HG02981 (cell line): ENCODE data around the gene LTBP3.
A peak's percentile ranks its signal among the peaks of the same experiment; 100 is the strongest.
"Not testable (repeated sequence)": the region's sequence is repeated elsewhere in the genome, so short reads cannot be mapped to it uniquely, and the experiment has no call there.

Experiments used
- ATAC-seq: cut with Tn5 transposase; IDR thresholded peaks from one replicate; pipeline ENCODE4 v1.9.1; 2021; ENCODE audit warnings: mild to moderate bottlenecking, moderate library complexity; ENCODE audit not compliant: unreplicated experiment

The LTBP3 gene

DNA sequence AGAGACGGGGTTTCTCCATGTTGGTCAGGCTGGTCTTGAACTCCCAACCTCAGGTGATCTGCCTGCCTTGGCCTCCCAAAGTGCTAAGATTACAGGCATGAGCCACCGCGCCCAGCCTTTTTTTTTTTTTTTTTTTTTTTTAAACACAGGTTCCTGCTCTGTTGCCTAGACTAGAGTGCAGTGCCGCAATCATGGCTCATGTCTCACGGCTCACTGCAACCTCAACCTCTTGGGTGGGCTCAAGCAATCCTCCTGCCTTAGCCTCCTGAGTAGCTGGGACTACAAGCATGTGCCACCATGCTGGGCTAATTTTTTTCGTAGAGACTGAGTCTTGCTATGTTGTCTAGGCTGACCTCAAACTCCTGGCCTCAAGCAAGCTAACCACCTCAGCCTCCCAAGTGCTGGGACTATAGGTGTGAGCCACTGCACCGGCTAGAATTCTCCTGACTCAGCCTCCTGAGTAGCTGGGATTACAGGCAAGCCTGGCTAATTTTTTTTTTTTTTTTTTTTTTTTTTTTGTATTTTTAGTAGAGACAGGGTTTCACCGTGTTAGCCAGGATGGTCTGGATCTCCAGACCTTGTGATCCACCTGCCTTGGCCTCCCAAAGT is 39.1 kb downstream of the LTBP3 start:
- ATAC-seq = not testable (repeated sequence)

DNA sequence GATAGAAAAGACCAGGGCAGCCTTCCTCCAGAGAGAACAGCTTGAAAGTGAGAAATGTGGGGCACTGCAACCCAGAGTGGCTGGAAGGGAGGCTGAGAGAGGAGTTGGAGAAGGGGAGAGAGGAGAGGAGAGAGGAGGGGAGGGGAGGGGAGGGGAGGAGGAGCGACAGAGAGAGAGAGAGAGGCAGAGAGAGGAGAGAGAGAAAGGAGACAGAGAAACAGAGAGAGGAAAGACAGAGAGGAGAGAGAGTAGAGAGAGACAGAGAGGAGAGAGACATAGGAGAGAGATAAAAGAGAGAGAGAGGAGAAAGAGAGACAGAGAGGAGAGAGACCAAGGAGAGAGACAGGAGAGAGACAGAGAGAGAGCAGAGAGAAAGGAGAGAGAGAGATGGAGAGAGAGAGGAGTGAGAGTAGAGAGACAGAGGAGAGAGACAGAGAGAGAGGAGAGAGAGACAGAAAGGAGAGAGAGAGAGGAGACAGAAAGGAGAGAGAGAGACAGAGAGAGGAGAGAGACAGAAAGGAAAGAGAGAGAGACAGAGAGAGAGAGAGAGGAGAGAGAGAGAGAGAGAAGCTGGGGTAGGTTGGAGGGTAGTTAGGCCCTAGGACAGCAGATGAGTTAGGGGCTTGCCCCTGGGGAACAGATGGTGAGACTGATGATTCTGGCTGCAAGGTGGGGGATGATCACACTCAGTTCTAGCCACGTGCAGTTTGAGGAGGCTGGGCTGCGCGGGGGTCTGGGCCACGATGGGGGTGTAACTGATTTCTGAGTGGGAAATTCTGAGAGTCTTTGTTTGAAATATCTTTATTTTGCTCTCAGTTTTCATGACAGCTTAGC is 41.8 kb downstream of the LTBP3 start:
- no peak for ATAC-seq

DNA sequence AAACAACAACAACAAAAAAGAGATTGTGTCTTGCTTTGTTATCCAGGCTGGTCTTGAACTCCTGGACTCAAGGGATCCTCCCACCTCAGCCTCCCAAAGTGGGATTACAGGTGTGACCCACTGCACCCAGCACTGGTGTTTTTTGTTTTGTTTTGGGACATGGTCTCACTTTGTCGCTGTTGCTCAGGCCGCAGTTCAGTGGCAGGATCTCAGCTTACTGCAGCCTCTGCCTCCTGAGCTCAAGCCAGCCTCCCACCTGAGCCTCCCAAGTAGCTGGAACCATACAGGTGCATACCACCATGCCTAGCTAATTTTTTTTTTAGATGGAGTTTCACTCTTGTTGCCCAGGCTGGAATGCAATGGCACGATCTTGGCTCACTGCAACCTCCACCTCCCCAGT is 45.8 kb downstream of the LTBP3 start:
- ATAC-seq = not testable (repeated sequence)

DNA sequence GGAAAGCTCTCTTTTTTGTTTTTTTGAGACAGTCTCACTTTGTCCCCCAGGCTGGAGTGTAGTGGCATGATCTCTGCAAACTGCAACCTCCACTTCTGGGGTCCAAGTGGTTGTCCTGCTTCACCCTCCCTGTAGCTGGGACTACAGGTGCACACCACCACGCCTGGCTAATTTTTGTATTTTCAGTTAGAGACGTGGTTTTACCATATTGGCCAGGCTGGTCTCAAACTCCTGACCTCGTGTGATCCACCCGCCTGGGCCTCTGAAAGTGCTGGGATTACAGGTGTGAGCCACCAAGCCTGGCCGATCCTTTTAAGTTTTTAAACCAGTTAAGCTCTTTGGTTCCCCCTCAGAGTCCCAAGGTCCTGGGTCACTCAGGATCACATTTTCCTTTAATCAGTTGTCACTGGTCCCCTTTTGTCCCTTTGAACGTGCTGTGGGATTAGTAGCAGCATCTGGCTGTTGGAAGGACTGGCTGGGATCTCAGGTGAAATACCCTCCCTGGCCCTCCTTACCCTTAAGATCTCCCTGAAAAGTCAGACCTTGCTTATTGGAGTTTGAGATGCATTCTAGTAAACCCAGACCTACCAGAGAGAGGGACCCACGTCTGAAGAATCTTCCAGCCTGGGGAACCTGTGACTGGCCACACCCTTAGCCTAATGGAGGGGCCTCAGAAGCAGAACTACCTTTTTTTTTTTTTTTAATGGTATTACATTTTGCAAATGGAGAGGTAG is 51.2 kb downstream of the LTBP3 start:
- peak; percentile 16 for ATAC-seq

GRCh38 chr11:65506290-65506771 is 51.8 kb downstream of the LTBP3 start:
- ATAC-seq = no peak

GRCh38 chr11:65505466-65506289 is 52.5 kb downstream of the LTBP3 start:
- ATAC-seq = no peak

DNA sequence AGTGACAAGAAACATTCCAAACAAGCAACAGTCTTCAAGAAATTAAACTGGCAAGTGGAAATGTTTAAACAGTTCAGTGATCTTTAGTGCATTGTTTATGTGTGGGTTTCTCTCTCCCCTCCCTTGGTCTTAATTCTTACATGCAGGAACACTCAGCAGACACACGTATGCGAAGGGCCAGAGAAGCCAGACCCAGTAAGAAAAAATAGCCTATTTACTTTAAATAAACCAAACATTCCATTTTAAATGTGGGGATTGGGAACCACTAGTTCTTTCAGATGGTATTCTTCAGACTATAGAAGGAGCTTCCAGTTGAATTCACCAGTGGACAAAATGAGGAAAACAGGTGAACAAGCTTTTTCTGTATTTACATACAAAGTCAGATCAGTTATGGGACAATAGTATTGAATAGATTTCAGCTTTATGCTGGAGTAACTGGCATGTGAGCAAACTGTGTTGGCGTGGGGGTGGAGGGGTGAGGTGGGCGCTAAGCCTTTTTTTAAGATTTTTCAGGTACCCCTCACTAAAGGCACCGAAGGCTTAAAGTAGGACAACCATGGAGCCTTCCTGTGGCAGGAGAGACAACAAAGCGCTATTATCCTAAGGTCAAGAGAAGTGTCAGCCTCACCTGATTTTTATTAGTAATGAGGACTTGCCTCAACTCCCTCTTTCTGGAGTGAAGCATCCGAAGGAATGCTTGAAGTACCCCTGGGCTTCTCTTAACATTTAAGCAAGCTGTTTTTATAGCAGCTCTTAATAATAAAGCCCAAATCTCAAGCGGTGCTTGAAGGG is 53.3 kb downstream of the LTBP3 start:
- ATAC-seq = no peak

DNA sequence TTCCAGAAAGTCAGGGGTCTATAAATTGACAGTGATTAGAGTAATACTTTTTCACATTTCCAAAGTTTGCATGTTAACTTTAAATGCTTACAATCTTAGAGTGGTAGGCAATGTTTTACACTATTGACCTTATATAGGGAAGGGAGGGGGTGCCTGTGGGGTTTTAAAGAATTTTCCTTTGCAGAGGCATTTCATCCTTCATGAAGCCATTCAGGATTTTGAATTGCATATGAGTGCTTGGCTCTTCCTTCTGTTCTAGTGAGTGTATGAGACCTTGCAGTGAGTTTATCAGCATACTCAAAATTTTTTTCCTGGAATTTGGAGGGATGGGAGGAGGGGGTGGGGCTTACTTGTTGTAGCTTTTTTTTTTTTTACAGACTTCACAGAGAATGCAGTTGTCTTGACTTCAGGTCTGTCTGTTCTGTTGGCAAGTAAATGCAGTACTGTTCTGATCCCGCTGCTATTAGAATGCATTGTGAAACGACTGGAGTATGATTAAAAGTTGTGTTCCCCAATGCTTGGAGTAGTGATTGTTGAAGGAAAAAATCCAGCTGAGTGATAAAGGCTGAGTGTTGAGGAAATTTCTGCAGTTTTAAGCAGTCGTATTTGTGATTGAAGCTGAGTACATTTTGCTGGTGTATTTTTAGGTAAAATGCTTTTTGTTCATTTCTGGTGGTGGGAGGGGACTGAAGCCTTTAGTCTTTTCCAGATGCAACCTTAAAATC is 54.0 kb downstream of the LTBP3 start:
- ATAC-seq = no peak

- ATAC-seq = no peak
Observed at GRCh38 chr11:65503368-65503948, 54.7 kb downstream of the LTBP3 start.

DNA sequence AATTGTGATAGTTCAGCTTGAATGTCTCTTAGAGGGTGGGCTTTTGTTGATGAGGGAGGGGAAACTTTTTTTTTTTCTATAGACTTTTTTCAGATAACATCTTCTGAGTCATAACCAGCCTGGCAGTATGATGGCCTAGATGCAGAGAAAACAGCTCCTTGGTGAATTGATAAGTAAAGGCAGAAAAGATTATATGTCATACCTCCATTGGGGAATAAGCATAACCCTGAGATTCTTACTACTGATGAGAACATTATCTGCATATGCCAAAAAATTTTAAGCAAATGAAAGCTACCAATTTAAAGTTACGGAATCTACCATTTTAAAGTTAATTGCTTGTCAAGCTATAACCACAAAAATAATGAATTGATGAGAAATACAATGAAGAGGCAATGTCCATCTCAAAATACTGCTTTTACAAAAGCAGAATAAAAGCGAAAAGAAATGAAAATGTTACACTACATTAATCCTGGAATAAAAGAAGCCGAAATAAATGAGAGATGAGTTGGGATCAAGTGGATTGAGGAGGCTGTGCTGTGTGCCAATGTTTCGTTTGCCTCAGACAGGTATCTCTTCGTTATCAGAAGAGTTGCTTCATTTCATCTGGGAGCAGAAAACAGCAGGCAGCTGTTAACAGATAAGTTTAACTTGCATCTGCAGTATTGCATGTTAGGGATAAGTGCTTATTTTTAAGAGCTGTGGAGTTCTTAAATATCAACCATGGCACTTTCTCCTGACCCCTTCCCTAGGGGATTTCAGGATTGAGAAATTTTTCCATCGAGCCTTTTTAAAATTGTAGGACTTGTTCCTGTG is 55.4 kb downstream of the LTBP3 start:
- ATAC-seq = no peak

DNA sequence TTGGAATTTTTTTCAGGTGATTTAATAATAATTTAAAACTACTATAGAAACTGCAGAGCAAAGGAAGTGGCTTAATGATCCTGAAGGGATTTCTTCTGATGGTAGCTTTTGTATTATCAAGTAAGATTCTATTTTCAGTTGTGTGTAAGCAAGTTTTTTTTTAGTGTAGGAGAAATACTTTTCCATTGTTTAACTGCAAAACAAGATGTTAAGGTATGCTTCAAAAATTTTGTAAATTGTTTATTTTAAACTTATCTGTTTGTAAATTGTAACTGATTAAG is 55.9 kb downstream of the LTBP3 start:
- no peak for ATAC-seq

GRCh38 chr11:65501472-65502273 is 56.5 kb downstream of the LTBP3 start:
- no peak for ATAC-seq

DNA sequence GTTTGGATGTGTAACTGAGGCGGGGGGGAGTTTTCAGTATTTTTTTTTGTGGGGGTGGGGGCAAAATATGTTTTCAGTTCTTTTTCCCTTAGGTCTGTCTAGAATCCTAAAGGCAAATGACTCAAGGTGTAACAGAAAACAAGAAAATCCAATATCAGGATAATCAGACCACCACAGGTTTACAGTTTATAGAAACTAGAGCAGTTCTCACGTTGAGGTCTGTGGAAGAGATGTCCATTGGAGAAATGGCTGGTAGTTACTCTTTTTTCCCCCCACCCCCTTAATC is 57.0 kb downstream of the LTBP3 start:
- ATAC-seq = no peak

DNA sequence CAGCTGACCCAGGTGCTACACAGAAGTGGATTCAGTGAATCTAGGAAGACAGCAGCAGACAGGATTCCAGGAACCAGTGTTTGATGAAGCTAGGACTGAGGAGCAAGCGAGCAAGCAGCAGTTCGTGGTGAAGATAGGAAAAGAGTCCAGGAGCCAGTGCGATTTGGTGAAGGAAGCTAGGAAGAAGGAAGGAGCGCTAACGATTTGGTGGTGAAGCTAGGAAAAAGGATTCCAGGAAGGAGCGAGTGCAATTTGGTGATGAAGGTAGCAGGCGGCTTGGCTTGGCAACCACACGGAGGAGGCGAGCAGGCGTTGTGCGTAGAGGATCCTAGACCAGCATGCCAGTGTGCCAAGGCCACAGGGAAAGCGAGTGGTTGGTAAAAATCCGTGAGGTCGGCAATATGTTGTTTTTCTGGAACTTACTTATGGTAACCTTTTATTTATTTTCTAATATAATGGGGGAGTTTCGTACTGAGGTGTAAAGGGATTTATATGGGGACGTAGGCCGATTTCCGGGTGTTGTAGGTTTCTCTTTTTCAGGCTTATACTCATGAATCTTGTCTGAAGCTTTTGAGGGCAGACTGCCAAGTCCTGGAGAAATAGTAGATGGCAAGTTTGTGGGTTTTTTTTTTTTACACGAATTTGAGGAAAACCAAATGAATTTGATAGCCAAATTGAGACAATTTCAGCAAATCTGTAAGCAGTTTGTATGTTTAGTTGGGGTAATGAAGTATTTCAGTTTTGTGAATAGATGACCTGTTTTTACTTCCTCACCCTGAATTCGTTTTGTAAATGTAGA is 57.6 kb downstream of the LTBP3 start:
- no peak for ATAC-seq

DNA sequence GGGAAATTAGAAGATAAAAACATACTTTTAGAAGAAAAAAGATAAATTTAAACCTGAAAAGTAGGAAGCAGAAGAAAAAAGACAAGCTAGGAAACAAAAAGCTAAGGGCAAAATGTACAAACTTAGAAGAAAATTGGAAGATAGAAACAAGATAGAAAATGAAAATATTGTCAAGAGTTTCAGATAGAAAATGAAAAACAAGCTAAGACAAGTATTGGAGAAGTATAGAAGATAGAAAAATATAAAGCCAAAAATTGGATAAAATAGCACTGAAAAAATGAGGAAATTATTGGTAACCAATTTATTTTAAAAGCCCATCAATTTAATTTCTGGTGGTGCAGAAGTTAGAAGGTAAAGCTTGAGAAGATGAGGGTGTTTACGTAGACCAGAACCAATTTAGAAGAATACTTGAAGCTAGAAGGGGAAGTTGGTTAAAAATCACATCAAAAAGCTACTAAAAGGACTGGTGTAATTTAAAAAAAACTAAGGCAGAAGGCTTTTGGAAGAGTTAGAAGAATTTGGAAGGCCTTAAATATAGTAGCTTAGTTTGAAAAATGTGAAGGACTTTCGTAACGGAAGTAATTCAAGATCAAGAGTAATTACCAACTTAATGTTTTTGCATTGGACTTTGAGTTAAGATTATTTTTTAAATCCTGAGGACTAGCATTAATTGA is 58.3 kb downstream of the LTBP3 start:
- no peak for ATAC-seq

DNA sequence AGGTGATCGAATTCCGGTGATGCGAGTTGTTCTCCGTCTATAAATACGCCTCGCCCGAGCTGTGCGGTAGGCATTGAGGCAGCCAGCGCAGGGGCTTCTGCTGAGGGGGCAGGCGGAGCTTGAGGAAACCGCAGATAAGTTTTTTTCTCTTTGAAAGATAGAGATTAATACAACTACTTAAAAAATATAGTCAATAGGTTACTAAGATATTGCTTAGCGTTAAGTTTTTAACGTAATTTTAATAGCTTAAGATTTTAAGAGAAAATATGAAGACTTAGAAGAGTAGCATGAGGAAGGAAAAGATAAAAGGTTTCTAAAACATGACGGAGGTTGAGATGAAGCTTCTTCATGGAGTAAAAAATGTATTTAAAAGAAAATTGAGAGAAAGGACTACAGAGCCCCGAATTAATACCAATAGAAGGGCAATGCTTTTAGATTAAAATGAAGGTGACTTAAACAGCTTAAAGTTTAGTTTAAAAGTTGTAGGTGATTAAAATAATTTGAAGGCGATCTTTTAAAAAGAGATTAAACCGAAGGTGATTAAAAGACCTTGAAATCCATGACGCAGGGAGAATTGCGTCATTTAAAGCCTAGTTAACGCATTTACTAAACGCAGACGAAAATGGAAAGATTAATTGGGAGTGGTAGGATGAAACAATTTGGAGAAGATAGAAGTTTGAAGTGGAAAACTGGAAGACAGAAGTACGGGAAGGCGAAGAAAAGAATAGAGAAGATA is 59.0 kb downstream of the LTBP3 start, which contains the start of gene MALAT1:
Gene MALAT1 (plus strand): TSS at position 69 of the 736 bp plus-strand sequence.
- ATAC-seq = no peak
